Endodermal cell (in vitro differentiated cells): ENCODE measurements around the gene RXFP4. TPM values are rescaled to one million over a fixed set of nuclear protein-coding genes. Genes with fewer than 3 reads are reported as not detected.
A peak's percentile ranks its signal among the peaks of the same experiment; 100 is the strongest.

Source experiments
- DNase-seq: peaks from one replicate; pipeline ENCODE4 v3.0.0-alpha.2; 2017
- H3K27ac ChIP-seq: 2 replicates; pipeline ENCODE4 v1.5.1; 2013; ENCODE audit warnings: mild to moderate bottlenecking, low read depth, low read length, moderate library complexity
- H3K27me3 ChIP-seq: 2 replicates; pipeline ENCODE4 v1.6.1; 2013; ENCODE audit warnings: mild to moderate bottlenecking, low read length, moderate library complexity; ENCODE audit not compliant: insufficient read depth, control insufficient read depth, poor library complexity, severe bottlenecking
- H3K36me3 ChIP-seq: 2 replicates; pipeline ENCODE4 v1.7.0; 2013; ENCODE audit warnings: mild to moderate bottlenecking, low read length, moderate library complexity; ENCODE audit not compliant: control insufficient read depth, insufficient read depth
- H3K4me1 ChIP-seq: one replicate; pipeline ENCODE4 v1.7.0; 2013; ENCODE audit warnings: low read length; ENCODE audit not compliant: control insufficient read depth, insufficient read depth
- H3K4me3 ChIP-seq: 2 replicates; pipeline ENCODE4 v1.5.1; 2013; ENCODE audit warnings: mild to moderate bottlenecking, low read length, moderate library complexity
- H3K9ac ChIP-seq: 2 replicates; pipeline ENCODE4 v1.6.1; 2013; ENCODE audit warnings: mild to moderate bottlenecking, low read length, moderate library complexity; ENCODE audit not compliant: poor library complexity, severe bottlenecking; ENCODE audit errors: extremely low read depth
- H3K9me3 ChIP-seq: 2 replicates; pipeline ENCODE4 v1.6.1; 2013; ENCODE audit warnings: mild to moderate bottlenecking, low read length, moderate library complexity; ENCODE audit not compliant: control insufficient read depth
- H3K27ac Mint-ChIP-seq: 2 replicates; pipeline ENCODE4 v1.8.0; 2020; ENCODE audit warnings: mixed read lengths
- H3K27me3 Mint-ChIP-seq: 2 replicates; pipeline ENCODE4 v1.8.0; 2021; ENCODE audit warnings: mild to moderate bottlenecking, mixed read lengths; ENCODE audit not compliant: insufficient read depth
- H3K36me3 Mint-ChIP-seq: 2 replicates; pipeline ENCODE4 v1.8.0; 2020; ENCODE audit warnings: low read depth, mixed read lengths
- H3K4me1 Mint-ChIP-seq: 2 replicates; pipeline ENCODE4 v1.8.0; 2020; ENCODE audit warnings: mixed read lengths
- H3K4me3 Mint-ChIP-seq: 2 replicates; pipeline ENCODE4 v1.8.0; 2020; ENCODE audit warnings: mild to moderate bottlenecking, moderate library complexity, mixed read lengths
- H3K9me3 Mint-ChIP-seq: 2 replicates; pipeline ENCODE4 v1.8.0; 2020; ENCODE audit warnings: mild to moderate bottlenecking, mixed read lengths
- CTCF ChIP-seq: fragments of 200-600 bp; sonication (generic); conservative IDR thresholded peaks from 2 replicates; pipeline ENCODE4 v1.5.0; 2021; ENCODE audit warnings: antibody characterized with exemption, mild to moderate bottlenecking
- WGBS, 2 experiments: methylation state at CpG; one replicate each; pipeline versions ENCODE4 v1.1.5 to v1.1.7; 2013; ENCODE audit warnings: missing lambda C conversion rate in 2 of 2, mixed read lengths in 1 of 2; ENCODE audit not compliant: insufficient coverage in 1 of 2, insufficient read length in 1 of 2; 5-methylcytosine and 5-hydroxymethylcytosine counted together
- total RNA-seq, 2 donors: library from RNA; stranded (reverse); fragmentation: NEBNext Ultra II Directional in 1 of 2; extraction: Animal tissue kit (Norgen Biotek cat#: 25700) in 1 of 2; gene quantifications; 2 replicates in 1 of 2; 3 replicates in 1 of 2; pipeline ENCODE4 v1.2.1, GENCODE V29; 2021

The RXFP4 gene
- total RNA-seq, 2 donors from 2014 or later: not detected

DNA sequence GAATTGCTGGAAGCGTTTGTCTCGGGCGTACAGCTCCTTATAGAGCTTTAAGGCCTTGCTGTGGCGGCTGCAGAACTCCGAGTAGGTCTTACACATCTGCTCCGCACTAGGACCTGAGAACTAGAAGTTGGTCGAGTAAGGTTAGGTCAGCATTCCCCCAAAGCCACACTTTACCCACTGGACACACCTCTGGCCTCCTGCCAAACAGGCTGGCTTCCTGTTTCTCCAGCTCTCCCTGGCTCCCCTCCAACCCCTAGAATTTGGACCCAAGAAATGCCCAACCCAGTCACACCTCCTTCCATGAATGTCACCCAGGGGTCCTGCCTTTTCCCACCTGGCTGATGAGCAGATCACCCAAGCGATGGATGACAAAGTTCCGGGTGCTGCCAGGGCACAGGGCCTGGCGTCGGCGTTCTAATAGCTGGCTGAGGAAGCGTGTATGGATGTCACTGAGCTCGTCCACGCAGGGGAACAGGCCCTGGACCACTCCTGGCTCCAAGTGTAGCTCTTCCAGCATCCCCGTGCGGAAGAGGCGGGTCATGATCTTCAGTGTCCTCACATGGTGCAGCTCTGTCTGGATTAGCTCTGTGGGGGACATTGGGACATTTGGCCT, 21.3 kb downstream of the RXFP4 start:
- Histone ChIP-seq H3K4me1 (peaks cover 27% of the 10 kb centered on the region), H3K36me3 (peaks cover 91% of the 10 kb centered on the region), H3K27me3 (no peaks in the 10 kb centered on the region), H3K9me3 (no peaks in the 10 kb centered on the region), H3K4me3 (no peak overlapping the region), H3K27ac (no peak overlapping the region), H3K9ac (no peak overlapping the region)
- Mint-ChIP-seq H3K4me3 (no peak overlapping the region), H3K27me3 (no peaks in the 10 kb centered on the region), H3K9me3 (no peaks in the 10 kb centered on the region), H3K4me1 (peaks cover 17% of the 10 kb centered on the region), H3K36me3 (peaks cover 78% of the 10 kb centered on the region), H3K27ac (peak overlapping the region; percentile 85)
- no peak for DNase-seq
- 97% methylated on average over 15 to 18 of the region's 18 CpGs for WGBS, 2 experiments
- TF ChIP-seq CTCF: no peak

DNA sequence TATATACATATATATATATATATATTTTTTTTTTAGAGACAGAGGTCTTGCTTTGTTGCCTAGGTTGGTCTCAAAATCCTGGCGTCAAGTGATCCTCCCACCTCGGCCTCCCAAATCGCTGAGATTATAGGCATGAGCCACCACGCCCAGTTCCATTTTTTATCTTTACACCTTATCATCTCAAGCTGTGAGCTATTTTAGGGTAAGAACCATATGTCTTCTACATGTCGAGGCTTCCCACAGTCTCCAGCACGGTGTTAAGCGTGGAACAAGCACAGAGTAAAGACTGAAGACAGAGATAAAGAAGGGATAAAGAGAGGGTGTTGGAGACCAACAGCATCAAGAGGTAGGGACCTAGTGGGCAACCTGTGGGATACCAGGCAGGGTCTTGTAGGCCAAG, 22.8 kb downstream of the RXFP4 start:
- Mint-ChIP-seq H3K27ac (no peak overlapping the region), H3K4me3 (no peak overlapping the region), H3K36me3 (peaks cover 77% of the 10 kb centered on the region), H3K27me3 (no peaks in the 10 kb centered on the region), H3K9me3 (no peaks in the 10 kb centered on the region), H3K4me1 (peaks cover 31% of the 10 kb centered on the region)
- no peak for TF ChIP-seq CTCF
- Histone ChIP-seq H3K4me3 (no peak overlapping the region), H3K27ac (no peak overlapping the region), H3K36me3 (peaks cover 94% of the 10 kb centered on the region), H3K27me3 (no peaks in the 10 kb centered on the region), H3K9ac (no peak overlapping the region), H3K4me1 (peaks cover 42% of the 10 kb centered on the region), H3K9me3 (no peaks in the 10 kb centered on the region)
- WGBS, 2 experiments: 90 to 96% methylated on average over 3 to 7 of the region's 7 CpGs
- no peak for DNase-seq

GRCh38 chr1:155966135-155966534, 24.7 kb downstream of the RXFP4 start:
- H3K36me3 ChIP-seq: peaks cover 86% of the 10 kb centered on the region
- no peaks in the 10 kb centered on the region for H3K27me3 ChIP-seq
- Mint-ChIP-seq H3K36me3 (peaks cover 72% of the 10 kb centered on the region), H3K4me1 (peaks cover 48% of the 10 kb centered on the region), H3K4me3 (no peak overlapping the region), H3K27ac (no peak overlapping the region), H3K9me3 (no peaks in the 10 kb centered on the region), H3K27me3 (no peaks in the 10 kb centered on the region)
- WGBS, 2 experiments: 87 to 100% methylated on average over 5 to 9 of the region's 9 CpGs
- peaks cover 47% of the 10 kb centered on the region for H3K4me1 ChIP-seq
- H3K9me3 ChIP-seq: no peaks in the 10 kb centered on the region
- H3K4me3 ChIP-seq: no peak overlapping the region
- no peak overlapping the region for H3K9ac ChIP-seq
- TF ChIP-seq CTCF: peak; percentile 70
- no peak overlapping the region for H3K27ac ChIP-seq
- no peak for DNase-seq
